ENCODE measurements around the gene OR51B2.

GRCh38 chr11:5288906-5289550 lies 35.1 kb downstream of the OR51B2 start:
- TF ChIP-seq, protein P1, sequence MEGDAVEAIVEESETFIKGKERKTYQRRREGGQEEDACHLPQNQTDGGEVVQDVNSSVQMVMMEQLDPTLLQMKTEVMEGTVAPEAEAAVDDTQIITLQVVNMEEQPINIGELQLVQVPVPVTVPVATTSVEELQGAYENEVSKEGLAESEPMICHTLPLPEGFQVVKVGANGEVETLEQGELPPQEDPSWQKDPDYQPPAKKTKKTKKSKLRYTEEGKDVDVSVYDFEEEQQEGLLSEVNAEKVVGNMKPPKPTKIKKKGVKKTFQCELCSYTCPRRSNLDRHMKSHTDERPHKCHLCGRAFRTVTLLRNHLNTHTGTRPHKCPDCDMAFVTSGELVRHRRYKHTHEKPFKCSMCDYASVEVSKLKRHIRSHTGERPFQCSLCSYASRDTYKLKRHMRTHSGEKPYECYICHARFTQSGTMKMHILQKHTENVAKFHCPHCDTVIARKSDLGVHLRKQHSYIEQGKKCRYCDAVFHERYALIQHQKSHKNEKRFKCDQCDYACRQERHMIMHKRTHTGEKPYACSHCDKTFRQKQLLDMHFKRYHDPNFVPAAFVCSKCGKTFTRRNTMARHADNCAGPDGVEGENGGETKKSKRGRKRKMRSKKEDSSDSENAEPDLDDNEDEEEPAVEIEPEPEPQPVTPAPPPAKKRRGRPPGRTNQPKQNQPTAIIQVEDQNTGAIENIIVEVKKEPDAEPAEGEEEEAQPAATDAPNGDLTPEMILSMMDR (conservative IDR thresholded peaks at IDR 0.05; ENCODE audit: low read length), result no peak
- TF ChIP-seq EZH2phosphoT487 (IDR thresholded peaks at IDR 0.05; ENCODE audit: borderline replicate concordance, low read depth, low read length), result no peak

Measured in OCI-LY7 (cell line).